Mesodermal cell (in vitro differentiated cells): Measurements from ENCODE around the gene TEKT1.

ENCODE experiments used
- H3K27ac ChIP-seq: 2 replicates; pipeline ENCODE4 v1.7.0; 2013; ENCODE audit warnings: mild to moderate bottlenecking, low read depth, low read length, moderate library complexity; ENCODE audit not compliant: severe bottlenecking
- H3K36me3 ChIP-seq: 2 replicates; pipeline ENCODE4 v1.7.1; 2013; ENCODE audit warnings: mild to moderate bottlenecking, low read length, moderate library complexity; ENCODE audit not compliant: control insufficient read depth, insufficient read depth
- H3K4me1 ChIP-seq: one replicate; pipeline ENCODE4 v1.7.1; 2013; ENCODE audit warnings: mild to moderate bottlenecking, low read length; ENCODE audit not compliant: insufficient read depth, control insufficient read depth, poor library complexity, severe bottlenecking
- H3K4me3 ChIP-seq: 2 replicates; pipeline ENCODE4 v1.7.0; 2013; ENCODE audit warnings: low read length, control low read depth, mild to moderate bottlenecking; ENCODE audit not compliant: insufficient read depth, poor library complexity, severe bottlenecking; ENCODE audit errors: extremely low read depth
- H3K9me3 ChIP-seq: 2 replicates; pipeline ENCODE4 v1.7.1; 2013; ENCODE audit warnings: mild to moderate bottlenecking, low read length, moderate library complexity; ENCODE audit not compliant: control insufficient read depth
- WGBS, 2 experiments: methylation state at CpG; one replicate each; pipeline ENCODE4 v1.1.5; 2013; ENCODE audit warnings: missing lambda C conversion rate in 2 of 2; ENCODE audit not compliant: insufficient coverage in 2 of 2; 5-methylcytosine and 5-hydroxymethylcytosine counted together

TEKT1 gene

DNA sequence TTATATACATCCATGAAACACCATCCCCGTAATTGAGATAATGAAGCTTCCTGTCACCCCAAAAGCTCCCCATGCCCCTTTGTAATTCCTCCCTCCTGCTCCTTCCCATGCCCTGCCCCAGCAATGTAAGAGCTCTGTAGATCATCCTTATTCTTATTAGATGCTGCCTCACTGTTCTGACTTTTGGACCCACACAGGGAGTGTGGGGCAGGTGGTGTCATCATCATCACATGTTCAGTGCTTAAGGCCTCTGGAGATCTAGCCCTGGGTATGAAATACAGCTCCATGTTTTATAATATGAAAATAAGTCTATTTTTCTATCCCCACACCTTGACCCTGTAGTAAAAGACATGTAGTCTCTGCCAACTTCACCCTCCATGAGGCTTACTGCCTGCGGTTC lies 73.8 kb downstream of the TEKT1 start:
- H3K27ac ChIP-seq: no peak overlapping the region
- H3K9me3 ChIP-seq: no peaks in the 10 kb centered on the region
- 89 to 100% methylated on average over 1 to 2 of the region's 2 CpGs for WGBS, 2 experiments
- H3K36me3 ChIP-seq: no peaks in the 10 kb centered on the region
- no peak overlapping the region for H3K4me3 ChIP-seq
- peaks cover 8% of the 10 kb centered on the region for H3K4me1 ChIP-seq

GRCh38 chr17:6756425-6757031 lies 75.0 kb downstream of the TEKT1 start:
- Histone ChIP-seq H3K27ac (no peak overlapping the region), H3K9me3 (no peaks in the 10 kb centered on the region), H3K4me1 (peaks cover 13% of the 10 kb centered on the region), H3K4me3 (no peak overlapping the region), H3K36me3 (no peaks in the 10 kb centered on the region)
- WGBS, 2 experiments: 72 to 81% methylated on average over 9 to 11 of the region's 13 CpGs

GRCh38 chr17:6755731-6756184 lies 75.8 kb downstream of the TEKT1 start, which contains the start of gene XAF1:
TSS of gene XAF1 (plus strand) at chr17:6756046. CDS start at chr17:6756079, 33 bp downstream.
- peak within 1 kb of the TSS; percentile 41 for H3K27ac ChIP-seq
- H3K4me3 ChIP-seq: no peak within 1 kb of the TSS
- 75 to 85% methylated on average over 14 of the region's 14 CpGs for WGBS, 2 experiments

GRCh38 chr17:6755281-6755680 lies 76.2 kb downstream of the TEKT1 start:
- H3K36me3 ChIP-seq: no peaks in the 10 kb centered on the region
- 90% methylated on average over 5 of the region's 5 CpGs for WGBS, 2 experiments
- H3K27ac ChIP-seq: peak overlapping the region; percentile 41
- H3K4me3 ChIP-seq: no peak overlapping the region
- no peaks in the 10 kb centered on the region for H3K9me3 ChIP-seq
- peaks cover 13% of the 10 kb centered on the region for H3K4me1 ChIP-seq

More at GRCh38 chr17:6755731-6756184, 75.8 kb downstream of the TEKT1 start, which contains the start of gene XAF1:
- no peaks in the 10 kb centered on the region for H3K36me3 ChIP-seq
- H3K9me3 ChIP-seq: no peaks in the 10 kb centered on the region
- peaks cover 13% of the 10 kb centered on the region for H3K4me1 ChIP-seq

GRCh38 chr17:6753546-6753945 lies 78.0 kb downstream of the TEKT1 start:
- Histone ChIP-seq H3K27ac (no peak overlapping the region), H3K4me3 (no peak overlapping the region), H3K36me3 (no peaks in the 10 kb centered on the region), H3K4me1 (peaks cover 13% of the 10 kb centered on the region), H3K9me3 (peaks cover 3% of the 10 kb centered on the region)
- WGBS, 2 experiments: 100% methylated on average over 1 of the region's 6 CpGs; no CpG with 5 or more reads in 1 of the 2 experiments

GRCh38 chr17:6753006-6753445 lies 78.5 kb downstream of the TEKT1 start:
- Histone ChIP-seq H3K27ac (peak overlapping the region; percentile 82), H3K4me1 (peaks cover 13% of the 10 kb centered on the region), H3K9me3 (peaks cover 3% of the 10 kb centered on the region), H3K4me3 (no peak overlapping the region), H3K36me3 (no peaks in the 10 kb centered on the region)
- 91 to 100% methylated on average over 2 to 4 of the region's 9 CpGs for WGBS, 2 experiments

DNA sequence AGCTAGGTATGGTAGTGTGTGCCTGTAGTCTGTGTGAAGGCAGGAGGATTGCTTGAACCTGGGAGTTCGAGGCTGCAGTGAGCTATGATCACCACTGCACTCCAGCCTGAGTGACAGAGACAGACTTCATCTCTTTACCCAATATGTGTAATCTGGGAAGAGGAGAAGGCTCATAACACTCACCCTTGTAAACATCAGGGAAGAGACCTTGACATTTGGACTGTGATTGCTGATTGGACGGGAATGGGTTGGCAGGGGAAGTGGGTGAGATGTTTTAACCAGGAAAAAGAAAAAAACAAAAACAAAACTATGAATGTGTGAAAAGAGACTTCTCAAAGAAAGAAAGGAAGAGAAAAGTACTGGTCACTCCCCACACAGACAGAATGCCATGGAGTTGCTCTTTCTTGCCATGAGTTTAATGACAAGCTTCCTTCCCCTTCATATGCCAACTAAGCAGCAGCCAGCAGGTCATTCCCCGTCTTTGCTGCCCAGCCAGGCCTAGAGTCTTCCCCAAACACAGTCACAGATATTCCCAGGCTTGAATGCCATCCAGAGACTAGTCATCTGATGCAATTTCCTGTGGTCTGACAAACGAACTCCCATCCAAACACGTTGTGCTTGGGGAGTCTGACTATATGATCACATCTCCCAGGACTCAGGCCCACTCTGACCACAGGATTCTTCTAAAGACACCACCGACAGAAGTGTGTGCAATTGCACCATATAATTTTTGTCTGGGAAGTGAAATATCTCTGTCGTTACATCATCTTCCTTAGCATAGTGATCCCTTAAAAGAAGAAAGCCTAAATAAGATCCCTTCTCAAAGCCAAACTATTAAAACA lies 79.2 kb downstream of the TEKT1 start:
- H3K4me3 ChIP-seq: no peak overlapping the region
- H3K4me1 ChIP-seq: peaks cover 13% of the 10 kb centered on the region
- WGBS, 2 experiments: 59 to 63% methylated on average over 4 to 5 of the region's 7 CpGs
- H3K9me3 ChIP-seq: peaks cover 3% of the 10 kb centered on the region
- no peaks in the 10 kb centered on the region for H3K36me3 ChIP-seq
- peak overlapping the region; percentile 82 for H3K27ac ChIP-seq

DNA sequence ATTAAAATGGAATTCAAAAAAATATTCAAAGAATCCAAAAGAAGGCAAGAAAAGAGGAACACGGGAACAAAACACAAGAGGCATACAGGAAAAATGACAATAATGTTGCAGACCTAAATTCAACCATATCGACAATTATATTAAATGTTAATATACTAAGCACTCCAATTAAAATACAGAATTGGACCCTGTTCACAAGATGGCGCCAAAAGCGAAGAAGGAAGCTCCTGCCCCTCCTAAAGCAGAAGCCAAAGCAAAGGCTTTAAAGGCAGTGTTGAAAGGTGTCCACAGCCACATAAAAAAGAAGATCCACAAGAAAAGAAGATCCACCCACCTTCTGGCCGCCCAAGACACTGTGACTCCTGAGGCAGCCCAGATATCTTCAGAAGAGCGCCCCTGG lies 82.0 kb downstream of the TEKT1 start:
- WGBS, 2 experiments: 84% methylated on average over 3 of the region's 6 CpGs; no CpG with 5 or more reads in 1 of the 2 experiments
- no peak overlapping the region for H3K27ac ChIP-seq
- H3K4me3 ChIP-seq: no peak overlapping the region
- peaks cover 3% of the 10 kb centered on the region for H3K9me3 ChIP-seq
- peaks cover 13% of the 10 kb centered on the region for H3K4me1 ChIP-seq
- no peaks in the 10 kb centered on the region for H3K36me3 ChIP-seq

DNA sequence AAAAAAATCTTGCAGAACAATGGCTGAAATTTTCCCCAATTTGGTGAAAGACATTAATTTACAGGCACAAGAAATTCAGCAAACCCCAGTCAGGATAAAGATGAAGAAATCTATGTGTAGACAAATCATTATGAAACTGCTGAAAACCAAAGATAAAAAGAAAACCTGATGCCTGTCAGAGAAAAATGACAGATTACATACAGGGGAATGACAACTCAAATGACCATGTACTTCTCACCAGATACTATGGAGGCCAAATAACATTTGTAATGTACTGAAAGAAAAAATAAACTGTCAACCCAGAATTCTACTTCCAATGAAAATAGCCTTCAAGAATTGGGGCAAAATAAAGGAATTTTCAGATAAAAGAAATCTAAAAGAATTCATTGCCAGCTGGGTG lies 82.9 kb downstream of the TEKT1 start:
- Histone ChIP-seq H3K27ac (no peak overlapping the region), H3K36me3 (no peaks in the 10 kb centered on the region), H3K4me1 (peaks cover 12% of the 10 kb centered on the region), H3K4me3 (no peak overlapping the region), H3K9me3 (peaks cover 3% of the 10 kb centered on the region)
